AG10803 (cell line): ENCODE data around the gene RFXANK.

Experiments
- DNase-seq: peaks from one replicate; pipeline ENCODE4 v3.0.0; 2010; ENCODE audit warnings: low read depth
- H3K4me3 ChIP-seq: 2 replicates; pipeline ENCODE4 v1.5.1; 2011; ENCODE audit warnings: mild to moderate bottlenecking, low read length, control low read depth
- CTCF ChIP-seq: conservative IDR thresholded peaks from 2 replicates; pipeline ENCODE4 v1.5.1; 2011; ENCODE audit warnings: mild to moderate bottlenecking, low read length, control low read depth, inconsistent platforms

The RFXANK gene

DNA sequence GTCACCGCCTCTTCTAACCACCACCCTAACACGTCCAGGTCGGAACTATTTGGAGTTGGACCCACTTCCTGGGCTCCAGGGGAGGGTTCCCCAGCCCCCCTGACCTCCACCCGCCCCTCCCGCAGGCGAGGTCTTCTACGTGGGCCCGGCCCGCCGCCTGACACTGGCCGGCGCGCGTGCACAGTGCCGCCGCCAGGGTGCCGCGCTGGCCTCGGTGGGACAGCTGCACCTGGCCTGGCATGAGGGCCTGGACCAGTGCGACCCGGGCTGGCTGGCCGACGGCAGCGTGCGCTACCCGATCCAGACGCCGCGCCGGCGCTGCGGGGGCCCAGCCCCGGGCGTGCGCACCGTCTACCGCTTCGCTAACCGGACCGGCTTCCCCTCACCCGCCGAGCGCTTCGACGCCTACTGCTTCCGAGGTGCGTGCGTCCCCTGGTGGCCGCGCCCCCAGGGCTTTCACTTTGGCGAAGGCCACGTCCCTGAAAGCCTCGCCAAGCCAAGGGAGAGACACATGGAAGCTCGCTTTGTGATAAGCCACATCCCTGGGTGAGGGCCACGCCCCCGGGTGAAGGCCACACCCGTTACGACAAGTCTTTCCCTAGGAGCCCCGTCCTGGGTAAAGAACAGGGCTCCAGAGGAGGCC lies 32.9 kb downstream of the RFXANK start:
- peak overlapping the region; percentile 20; the same call in 1 of the 2 replicates for H3K4me3 ChIP-seq
- TF ChIP-seq CTCF: peak; percentile 46
- DNase-seq: peak; percentile 47

DNA sequence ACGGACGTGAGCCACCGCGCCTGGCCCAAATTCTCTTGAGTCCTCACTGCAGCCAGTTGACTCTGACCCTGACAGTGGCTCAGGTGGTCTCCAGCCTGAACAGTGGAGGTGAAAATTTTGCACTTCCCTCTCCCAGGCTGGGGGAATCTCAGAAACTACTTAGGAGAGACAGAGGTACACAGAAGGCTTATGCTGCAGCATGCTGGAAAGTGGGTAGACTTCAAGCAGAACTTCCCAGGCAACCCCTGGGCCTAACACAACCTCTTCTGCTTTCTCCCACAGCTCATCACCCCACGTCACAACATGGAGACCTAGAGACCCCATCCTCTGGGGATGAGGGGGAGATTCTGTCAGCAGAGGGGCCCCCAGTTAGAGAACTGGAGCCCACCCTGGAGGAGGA lies 34.1 kb downstream of the RFXANK start:
- TF ChIP-seq CTCF: no peak

GRCh38 chr19:19226663-19227062 lies 34.6 kb downstream of the RFXANK start:
- TF ChIP-seq CTCF: no peak
- no peak overlapping the region for H3K4me3 ChIP-seq
- no peak for DNase-seq

More for the DNA sequence above, 34.1 kb downstream of the RFXANK start:
- no peak for DNase-seq
- no peak overlapping the region for H3K4me3 ChIP-seq

DNA sequence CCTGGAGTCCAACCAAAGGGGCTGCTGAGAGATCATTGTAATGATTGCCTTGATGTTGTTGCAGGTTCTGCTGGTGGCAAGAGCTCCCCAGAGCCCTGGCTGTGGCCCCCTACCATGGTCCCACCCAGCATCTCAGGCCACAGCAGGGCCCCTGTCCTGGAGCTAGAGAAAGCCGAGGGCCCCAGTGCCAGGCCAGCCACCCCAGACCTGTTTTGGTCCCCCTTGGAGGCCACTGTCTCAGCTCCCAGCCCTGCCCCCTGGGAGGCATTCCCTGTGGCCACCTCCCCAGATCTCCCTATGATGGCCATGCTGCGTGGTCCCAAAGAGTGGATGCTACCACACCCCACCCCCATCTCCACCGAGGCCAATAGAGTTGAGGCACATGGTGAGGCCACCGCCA lies 35.2 kb downstream of the RFXANK start:
- no peak for DNase-seq

DNA sequence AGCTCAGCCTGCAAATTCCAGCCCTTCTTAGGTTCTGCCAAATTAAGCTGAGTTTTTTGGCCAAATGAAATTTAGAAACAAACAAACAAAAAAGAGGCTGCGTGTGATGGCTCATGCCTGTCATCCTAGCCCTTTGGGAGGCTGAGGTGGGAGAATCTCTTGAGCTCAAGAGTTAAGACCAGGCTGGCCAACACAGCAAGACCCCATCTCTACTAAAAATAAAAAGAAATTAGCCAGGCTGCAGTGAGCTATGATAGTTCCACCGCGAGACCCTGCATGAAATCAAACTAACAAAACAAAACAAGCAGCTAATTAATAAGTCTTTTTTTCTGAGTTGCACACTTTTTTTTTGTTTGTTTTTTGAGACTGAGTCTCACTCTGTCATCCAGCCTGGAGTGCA lies 37.6 kb downstream of the RFXANK start:
- TF ChIP-seq CTCF: no peak

More for the DNA sequence above, 35.2 kb downstream of the RFXANK start:
- no peak overlapping the region for H3K4me3 ChIP-seq
- TF ChIP-seq CTCF: no peak

GRCh38 chr19:19230999-19231398 lies 38.9 kb downstream of the RFXANK start:
- no peak for DNase-seq
- TF ChIP-seq CTCF: no peak

More for the DNA sequence above, 37.6 kb downstream of the RFXANK start:
- no peak overlapping the region for H3K4me3 ChIP-seq
- DNase-seq: no peak

DNA sequence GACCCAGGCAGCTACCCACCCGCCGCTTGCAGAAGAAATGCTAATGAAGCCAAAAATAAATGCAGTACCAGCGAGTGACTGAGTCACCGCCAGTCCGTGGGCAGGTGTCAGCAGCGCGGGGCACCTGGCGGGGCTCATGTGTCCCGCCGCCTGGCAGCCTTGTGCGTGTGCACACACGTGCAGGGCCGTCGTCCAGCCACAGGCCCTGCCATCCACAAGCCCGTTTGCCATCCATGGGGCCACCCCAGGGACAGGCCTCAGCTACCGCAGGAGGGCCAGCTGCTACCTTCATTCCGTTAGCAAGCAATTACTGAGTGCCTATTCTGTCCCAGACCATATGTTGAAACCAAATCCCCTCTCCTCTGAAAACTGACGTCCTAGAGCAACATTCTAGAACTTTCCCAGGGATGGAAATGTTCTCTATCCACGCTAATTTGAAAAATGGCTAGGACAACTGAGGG lies 40.2 kb downstream of the RFXANK start:
- no peak for DNase-seq
- no peak overlapping the region for H3K4me3 ChIP-seq
- TF ChIP-seq CTCF: no peak

More at GRCh38 chr19:19230999-19231398, 38.9 kb downstream of the RFXANK start:
- no peak overlapping the region for H3K4me3 ChIP-seq
